Endometrium (tissue), 2 donors: ENCODE data around the gene BCR.
"Not testable (repeated sequence)": the region's sequence is repeated elsewhere in the genome, so short reads cannot be mapped to it uniquely, and the experiment has no call there.

Experiments used
- FAIRE-seq: peaks from 2 replicates; lab custom pipeline; 2012; peaks lifted over from hg19 to GRCh38; lab: Jason Lieb, UNC
- donor health status: control.
- donor health status: control.

Gene BCR

GRCh38 chr22:23291806-23292452 lies 111.6 kb downstream of the BCR start:
- FAIRE-seq, result no peak

- no peak for FAIRE-seq
These were observed 112.4 kb downstream of the BCR start for GRCh38 chr22:23292453-23293350.

GRCh38 chr22:23293720-23294119 lies 113.4 kb downstream of the BCR start:
- FAIRE-seq, result no peak

DNA sequence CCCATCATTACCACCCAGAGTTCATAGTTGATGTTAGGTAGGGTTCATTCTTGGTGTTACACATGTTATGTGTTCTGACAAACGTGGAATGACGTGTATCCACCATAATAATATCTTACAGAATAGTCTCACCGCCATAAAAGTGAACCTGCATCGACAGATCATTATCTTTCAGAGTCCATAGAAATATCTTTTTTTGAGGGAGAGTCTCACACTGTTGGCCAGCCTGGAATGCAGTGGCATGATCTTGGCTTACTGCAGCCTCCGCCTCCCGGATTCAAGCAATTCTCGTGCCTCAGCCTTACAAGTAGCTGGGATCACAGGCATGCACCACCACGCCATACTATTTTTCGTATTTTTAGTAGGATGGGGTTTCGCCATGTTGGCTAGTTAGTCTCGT lies 113.9 kb downstream of the BCR start:
- FAIRE-seq, result no peak

GRCh38 chr22:23300476-23300875 lies 120.2 kb downstream of the BCR start:
- FAIRE-seq, result no peak

- FAIRE-seq, result no peak
These were observed 121.3 kb downstream of the BCR start for GRCh38 chr22:23301591-23301990.

DNA sequence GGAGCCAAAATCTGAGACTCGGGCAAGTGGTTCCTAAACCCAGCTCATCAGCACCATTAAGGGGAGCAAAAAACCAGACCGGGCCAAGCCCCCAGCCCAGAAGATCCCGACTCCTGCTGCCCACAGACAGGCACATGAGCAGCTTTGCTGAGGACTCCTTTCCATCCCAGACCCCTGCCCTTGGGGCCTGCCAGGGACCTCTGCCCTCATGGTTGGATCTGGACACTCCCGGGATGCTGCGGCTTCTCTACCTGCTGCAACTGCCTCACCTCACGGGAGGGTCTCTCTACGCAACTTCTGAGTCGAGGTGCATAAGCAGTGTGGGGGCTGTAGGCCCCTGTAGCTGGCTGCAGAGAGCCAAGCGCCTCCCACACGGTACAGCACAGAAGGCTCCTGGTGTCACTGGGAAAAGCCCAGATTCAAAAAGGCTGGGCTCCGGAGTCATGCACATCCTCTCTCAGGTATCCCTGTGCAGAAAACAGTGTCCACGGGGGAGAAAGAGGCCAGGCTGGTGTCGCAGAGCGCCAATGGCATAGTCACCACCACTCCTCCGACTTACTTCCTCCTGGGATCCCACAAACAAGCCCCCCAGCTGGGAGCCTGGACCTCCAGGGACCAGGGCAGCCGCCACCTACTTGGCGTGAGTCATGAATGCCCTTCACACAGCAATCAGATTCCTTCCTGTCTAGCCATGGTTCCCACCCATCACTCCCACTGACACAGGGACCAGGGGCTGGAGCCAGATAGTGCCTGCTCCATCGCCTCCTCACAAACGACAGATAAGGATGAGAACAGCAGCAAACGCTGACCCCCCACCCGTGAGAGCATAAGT lies 122.1 kb downstream of the BCR start:
- FAIRE-seq, result no peak

DNA sequence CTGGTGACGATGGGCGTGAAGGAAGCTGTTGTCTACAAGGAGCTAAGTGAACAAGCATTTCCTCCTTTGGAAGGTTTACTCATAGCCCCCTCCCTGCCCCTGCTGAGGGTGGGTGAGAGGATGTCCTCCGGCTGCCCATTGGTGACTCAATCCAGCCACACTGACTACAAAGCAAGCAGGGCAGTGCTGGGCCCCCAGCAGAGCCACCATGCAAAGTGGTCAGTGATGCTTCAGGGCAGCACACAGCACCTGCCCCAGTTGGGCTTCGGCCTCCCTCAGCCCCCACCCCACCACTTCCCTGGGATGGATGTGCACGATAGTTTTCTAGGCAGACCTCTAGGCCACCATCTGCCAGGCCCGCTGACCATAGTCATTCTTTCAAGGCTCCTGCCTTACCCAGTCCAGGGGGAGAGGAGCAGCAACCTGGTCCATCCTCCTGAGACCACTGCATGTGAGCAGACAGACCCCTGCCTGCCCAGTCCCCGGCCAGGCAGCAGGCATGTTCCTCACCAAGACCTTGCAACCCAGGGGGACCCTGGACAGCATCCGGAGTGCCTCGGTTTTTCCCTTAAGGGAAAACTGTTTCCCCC lies 125.1 kb downstream of the BCR start:
- FAIRE-seq, result no peak

GRCh38 chr22:23305922-23306374 lies 125.6 kb downstream of the BCR start:
- no peak for FAIRE-seq

DNA sequence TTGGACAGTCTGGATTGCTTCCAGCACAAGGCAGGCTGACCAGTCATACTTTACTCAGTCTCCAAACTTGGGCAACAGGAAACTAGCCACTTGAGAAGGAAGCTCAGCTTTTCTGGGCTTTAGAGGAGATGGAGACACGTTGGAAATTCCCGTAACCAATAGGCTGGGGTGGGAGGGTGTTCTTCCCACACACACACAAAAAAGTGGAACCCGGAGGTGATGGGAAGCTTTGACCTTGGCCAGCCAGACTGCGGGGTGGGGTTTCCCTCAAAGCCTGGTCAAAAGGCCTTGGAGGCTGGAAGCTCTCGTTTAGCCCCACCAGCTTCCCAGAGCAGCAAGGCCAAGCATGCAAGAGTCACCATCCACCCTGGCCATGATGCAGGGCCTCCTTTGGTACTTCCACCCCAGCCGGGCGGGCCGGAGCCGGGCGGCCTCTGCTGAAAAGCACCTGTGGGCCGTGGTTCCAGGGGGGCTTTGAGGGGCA lies 126.2 kb downstream of the BCR start:
- no peak for FAIRE-seq

DNA sequence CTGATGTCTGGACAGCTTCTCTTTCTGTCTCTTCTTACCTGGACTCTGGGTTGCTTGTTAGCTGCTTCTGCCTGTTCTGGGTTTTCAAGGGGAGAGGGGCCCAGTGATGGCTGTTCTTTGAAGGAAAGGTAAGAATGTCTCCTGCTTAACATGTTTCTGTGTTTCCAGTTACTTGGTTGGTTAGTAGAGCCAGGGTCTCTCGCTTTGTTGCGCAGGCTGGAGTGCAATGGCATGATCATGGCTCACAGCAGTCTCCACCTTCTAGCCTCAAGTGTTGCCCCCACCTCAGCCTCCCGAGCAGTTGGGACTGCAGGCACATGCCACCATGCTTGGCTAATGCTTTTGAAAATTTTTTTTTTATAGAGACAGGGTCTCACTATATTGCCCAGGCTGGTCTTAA lies 126.6 kb downstream of the BCR start:
- no peak for FAIRE-seq

GRCh38 chr22:23307511-23307910 lies 127.2 kb downstream of the BCR start:
- FAIRE-seq, result not testable (repeated sequence)

GRCh38 chr22:23309261-23309660 lies 129.0 kb downstream of the BCR start:
- FAIRE-seq, result not testable (repeated sequence)

- FAIRE-seq, result not testable (repeated sequence)
These were observed 130.3 kb downstream of the BCR start for GRCh38 chr22:23310443-23311097.

DNA sequence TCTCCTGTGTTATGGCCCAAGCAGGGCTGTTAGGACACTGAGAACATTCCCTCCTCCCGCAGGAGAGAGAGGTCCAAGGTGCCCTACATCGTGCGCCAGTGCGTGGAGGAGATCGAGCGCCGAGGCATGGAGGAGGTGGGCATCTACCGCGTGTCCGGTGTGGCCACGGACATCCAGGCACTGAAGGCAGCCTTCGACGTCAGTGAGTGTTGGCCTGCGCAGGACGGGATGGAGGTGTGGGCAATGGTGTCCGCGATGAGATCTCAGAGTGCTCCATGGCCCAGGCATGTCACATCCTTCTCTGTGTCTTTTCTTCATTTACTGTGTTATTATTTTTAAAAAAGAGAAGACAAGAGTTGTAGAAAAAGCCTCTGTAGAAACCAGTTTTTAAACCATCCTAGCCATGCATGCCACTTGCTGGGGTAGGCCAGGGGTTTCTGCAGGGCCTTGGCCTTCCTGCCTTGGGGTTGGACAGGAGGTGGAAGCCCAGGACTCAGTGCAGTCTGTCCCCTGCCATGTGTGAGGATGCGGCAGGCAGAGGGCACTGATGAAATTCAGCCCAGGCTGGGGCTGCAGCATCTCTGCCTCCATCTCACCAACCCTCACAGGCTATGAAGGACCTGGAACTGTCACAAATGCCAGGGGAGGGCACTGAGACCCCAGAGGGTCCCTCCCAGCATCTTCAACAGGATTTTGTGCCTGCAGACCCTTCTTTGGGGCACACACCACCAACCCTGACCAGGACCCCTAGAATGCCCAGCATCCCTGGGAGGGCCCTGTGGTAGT lies 131.5 kb downstream of the BCR start:
- FAIRE-seq, result not testable (repeated sequence)

DNA sequence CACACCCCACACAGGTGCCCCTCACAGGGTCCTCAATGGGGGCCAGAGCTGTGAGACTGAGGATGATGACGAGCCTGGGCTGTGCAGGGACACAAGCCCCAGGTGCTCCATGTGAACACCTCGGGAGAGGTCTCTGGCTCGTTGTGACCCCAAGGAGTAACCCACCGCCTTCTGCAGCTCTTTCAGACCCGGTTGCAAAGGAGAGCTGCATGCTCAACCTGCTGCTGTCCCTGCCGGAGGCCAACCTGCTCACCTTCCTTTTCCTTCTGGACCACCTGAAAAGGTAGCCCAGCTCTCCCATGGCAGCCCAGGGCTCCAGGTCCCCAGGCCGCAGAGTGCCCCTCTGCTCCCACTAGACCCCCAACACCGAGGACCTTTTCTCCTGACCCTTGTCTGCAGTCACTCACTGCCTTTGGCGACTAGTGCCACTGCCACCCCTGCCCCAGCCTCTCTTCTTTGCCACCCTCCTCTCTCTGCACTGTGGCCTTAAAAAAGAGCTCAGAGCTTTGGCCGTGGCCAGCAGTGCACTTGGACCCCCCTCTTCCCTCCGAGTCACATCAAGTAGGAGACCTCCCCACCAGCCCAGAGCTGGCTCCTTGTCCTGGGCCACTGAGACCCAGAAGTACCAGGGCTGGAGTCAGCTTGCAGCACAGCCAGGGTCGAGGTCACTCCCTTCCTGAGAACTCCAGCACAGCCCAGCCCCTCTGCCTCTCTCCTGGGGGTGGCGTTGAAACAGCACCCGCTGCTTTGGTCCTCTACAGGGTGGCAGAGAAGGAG lies 133.7 kb downstream of the BCR start:
- no peak for FAIRE-seq

- peak; percentile 50 for FAIRE-seq
These were observed 135.1 kb downstream of the BCR start for GRCh38 chr22:23315341-23315917.

- FAIRE-seq, result not testable (repeated sequence)
These were observed 136.3 kb downstream of the BCR start for GRCh38 chr22:23316596-23316995.

DNA sequence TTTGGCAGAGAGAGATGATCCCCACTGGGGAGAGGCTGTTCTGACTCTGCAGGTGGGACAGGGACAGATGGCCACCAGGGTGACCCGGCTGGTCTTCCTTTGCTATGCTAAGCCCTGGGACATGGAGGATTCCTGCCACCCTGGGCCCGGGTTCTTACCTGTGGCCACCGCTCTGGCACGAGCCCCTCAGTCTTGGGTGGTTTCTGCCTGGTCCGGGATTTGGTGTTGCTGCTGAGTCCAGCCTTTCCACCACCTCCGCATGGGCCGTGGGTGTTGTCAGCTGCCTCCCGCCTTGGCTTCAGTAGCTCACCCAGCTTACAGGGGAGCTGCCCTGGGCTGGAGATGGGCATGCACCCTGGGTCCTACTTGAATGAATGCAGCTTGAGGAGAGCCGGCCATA lies 138.0 kb downstream of the BCR start:
- not testable (repeated sequence) for FAIRE-seq
